ENCODE measurements around the gene FBXO3. TPM values are rescaled to one million over a fixed set of nuclear protein-coding genes. Genes with fewer than 3 reads are reported as not detected.

The FBXO3 gene
- total RNA-seq, 4 donors from 2014 or later = 27.8 to 36.3 (median 28.7) TPM

GRCh38 chr11:33766085-33766484 lies 8.2 kb downstream of the FBXO3 start:
- Histone ChIP-seq H3K9me3 (peaks cover 0 to 14% (median 0%) of the 10 kb centered on the region in 4 donors), H3K4me1 (no peaks in the 10 kb centered on the region), H3K36me3 (peaks cover 0 to 91% (median 4%) of the 10 kb centered on the region in 3 donors), H3K27me3 (no peaks in the 10 kb centered on the region), H3K27ac (no peak overlapping the region), H3K4me3 (no peak overlapping the region)
- no peak for TF ChIP-seq CTCF (IDR thresholded peaks at IDR 0.05)
- TF ChIP-seq POLR2A (IDR thresholded peaks at IDR 0.05) = no peak
- 94 to 99% methylated on average over 2 of the region's 2 CpGs for WGBS, 2 donors
- DNase-seq (ENCODE audit: low spot score in 2 of 2) = no peak

GRCh38 chr11:33761471-33761870 lies 12.8 kb downstream of the FBXO3 start:
- no peak for DNase-seq (ENCODE audit: low spot score in 2 of 2)
- Histone ChIP-seq H3K27ac (no peak overlapping the region), H3K4me3 (no peak overlapping the region), H3K36me3 (peaks cover 0 to 98% (median 4%) of the 10 kb centered on the region in 3 donors), H3K4me1 (no peaks in the 10 kb centered on the region), H3K9me3 (peaks cover 0 to 14% (median 0%) of the 10 kb centered on the region in 4 donors), H3K27me3 (no peaks in the 10 kb centered on the region)
- 95 to 98% methylated on average over 2 of the region's 2 CpGs for WGBS, 2 donors
- TF ChIP-seq POLR2A (IDR thresholded peaks at IDR 0.05) (no peak), CTCF (IDR thresholded peaks at IDR 0.05) (no peak), EP300 (IDR thresholded peaks at IDR 0.05) (no peak)

GRCh38 chr11:33753304-33753967 lies 20.9 kb downstream of the FBXO3 start:
- H3K27me3 ChIP-seq = no peaks in the 10 kb centered on the region
- H3K4me3 ChIP-seq = no peak overlapping the region
- no peak overlapping the region for H3K27ac ChIP-seq
- no peaks in the 10 kb centered on the region for H3K9me3 ChIP-seq
- WGBS, 2 donors = 46 to 58% methylated on average over 4 of the region's 4 CpGs
- no peak for TF ChIP-seq CTCF (IDR thresholded peaks at IDR 0.05)
- TF ChIP-seq EP300 (IDR thresholded peaks at IDR 0.05) = no peak
- TF ChIP-seq POLR2A (IDR thresholded peaks at IDR 0.05) = no peak
- no peaks in the 10 kb centered on the region for H3K4me1 ChIP-seq
- DNase-seq (ENCODE audit: low spot score in 2 of 2) = no peak
- peaks cover 0 to 85% (median 0%) of the 10 kb centered on the region in 3 donors for H3K36me3 ChIP-seq

DNA sequence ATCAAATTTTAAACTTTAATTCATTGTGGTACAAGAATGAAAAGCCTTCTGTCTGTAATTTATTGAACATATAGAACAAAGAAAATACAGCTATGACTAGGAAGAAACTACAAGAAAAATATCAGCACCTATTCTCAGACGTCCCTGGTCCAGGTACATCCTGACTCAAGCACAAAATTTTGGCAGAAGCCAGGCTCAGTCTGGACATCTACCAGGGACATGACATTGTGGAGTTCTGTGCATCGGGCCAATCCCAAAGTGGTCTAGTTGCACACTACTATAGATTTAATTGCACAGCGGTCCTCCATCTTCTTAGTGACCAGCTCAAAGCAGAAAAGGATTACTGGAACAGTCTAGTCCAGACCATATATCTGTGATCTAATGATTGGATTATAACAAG lies 22.4 kb downstream of the FBXO3 start:
- Histone ChIP-seq H3K4me3 (no peak overlapping the region), H3K36me3 (peaks cover 0 to 76% (median 0%) of the 10 kb centered on the region in 3 donors), H3K4me1 (peaks cover 0 to 7% (median 2%) of the 10 kb centered on the region in 4 donors), H3K27me3 (no peaks in the 10 kb centered on the region), H3K27ac (no peak overlapping the region), H3K9me3 (no peaks in the 10 kb centered on the region)
- DNase-seq (ENCODE audit: low spot score in 2 of 2) = no peak
- WGBS, 2 donors = 90 to 96% methylated on average over 3 of the region's 3 CpGs
- TF ChIP-seq POLR2A (IDR thresholded peaks at IDR 0.05) = no peak
- TF ChIP-seq CTCF (IDR thresholded peaks at IDR 0.05) = no peak
- no peak for TF ChIP-seq EP300 (IDR thresholded peaks at IDR 0.05)

- H3K27ac ChIP-seq = no peak overlapping the region
- peaks cover 0 to 57% (median 0%) of the 10 kb centered on the region in 3 donors for H3K36me3 ChIP-seq
- WGBS, 2 donors = 12 to 15% methylated on average over 2 of the region's 2 CpGs
Observed at GRCh38 chr11:33747979-33748378, 26.3 kb downstream of the FBXO3 start.

More at GRCh38 chr11:33747979-33748378, 26.3 kb downstream of the FBXO3 start:
- TF ChIP-seq CTCF (IDR thresholded peaks at IDR 0.05) = no peak
- TF ChIP-seq EP300 (IDR thresholded peaks at IDR 0.05) = no peak
- no peak for TF ChIP-seq POLR2A (IDR thresholded peaks at IDR 0.05)
- Histone ChIP-seq H3K4me3 (no peak overlapping the region), H3K4me1 (peaks cover 0 to 7% (median 2%) of the 10 kb centered on the region in 4 donors), H3K27me3 (no peaks in the 10 kb centered on the region), H3K9me3 (no peaks in the 10 kb centered on the region)
- DNase-seq (ENCODE audit: low spot score in 2 of 2) = no peak

Measured in tibial nerve (tissue), 4 donors.